Measurements from ENCODE around the gene CZIB.

- TF ChIP-seq ZNF274 (IDR thresholded peaks at IDR 0.05; ENCODE audit: low read depth, low read length), result no peak
- no peak for TF ChIP-seq SUZ12 (IDR thresholded peaks at IDR 0.05; ENCODE audit: extremely low read depth, insufficient read depth, insufficient read length)
Measured at GRCh38 chr1:53254011-53254640, 33.7 kb upstream of the CZIB start.
